Measurements from ENCODE around the gene FAM163B. TPM values are rescaled to one million over a fixed set of nuclear protein-coding genes. Genes with fewer than 3 reads are reported as not detected.

FAM163B gene
- polyA plus RNA-seq, 1 of the 3 experiments (the other 2 are of a cell fraction): 0.05 TPM

DNA sequence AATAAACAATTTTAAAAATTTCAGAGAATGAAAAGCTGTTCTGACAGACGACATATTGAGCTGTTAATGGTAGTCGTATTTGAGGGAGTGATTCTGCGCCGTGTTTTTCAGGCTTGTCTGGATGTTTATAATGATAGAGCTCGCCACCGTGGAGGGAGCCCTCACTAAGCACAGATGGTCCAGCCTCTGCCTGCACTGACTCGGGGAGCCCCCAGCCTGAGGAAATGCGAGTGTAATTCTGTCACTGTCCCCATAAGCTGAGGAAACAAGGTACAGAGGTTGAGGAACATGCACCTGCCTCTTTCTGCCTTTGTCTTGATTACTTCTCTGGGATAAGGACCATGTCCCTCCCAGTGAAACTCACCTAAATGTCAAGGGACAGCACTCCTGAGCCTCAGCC is 19.6 kb upstream of the FAM163B start:
- Histone ChIP-seq H3K9me2 (no peaks in the 10 kb centered on the region), H3K36me3 (replicated peaks in 1 of 2; ENCODE audit: control insufficient read depth in 1 of 2, insufficient read depth in 2 of 2, low read length in 1 of 2) (no peaks in the 10 kb centered on the region), H3K4me2 (no peak overlapping the region), H3K79me2 (ENCODE audit: insufficient read depth) (no peaks in the 10 kb centered on the region), H3K4me3 (ENCODE audit: low read depth in 2 of 2, low read length in 1 of 2) (no peak overlapping the region), H3F3A (replicated peaks; ENCODE audit: insufficient read depth) (no peaks in the 10 kb centered on the region), H2AFZ (ENCODE audit: low read depth) (no peak overlapping the region), H3K27ac (ENCODE audit: low read depth in 2 of 2, low read length in 1 of 2) (peak overlapping the region in 1 of 2 experiments; percentile 100; a peak in 2 of 4 replicates), H3K4me1 (ENCODE audit: control insufficient read depth in 1 of 2, insufficient read depth in 2 of 2, low read depth in 1 of 2, low read length in 1 of 2) (peaks cover 0 to 66% of the 10 kb centered on the region in 2 experiments; a peak in 2 of 4 replicates), H3K9ac (no peak overlapping the region), H3K9me3 (no peaks in the 10 kb centered on the region), H3K27me3 (ENCODE audit: insufficient read depth) (no peaks in the 10 kb centered on the region), H4K20me1 (ENCODE audit: insufficient read depth) (no peaks in the 10 kb centered on the region)
- DNase-seq: no peak
- CTCF ChIA-PET: interaction anchor here (0.6 to 2.2 kb wide), 7 partner anchors 20 to 114 kb away, joined by 3 to 7 read pairs (median 3); partner anchors contain the start of gene FAM163B
- POLR2A ChIA-PET: interaction anchor here (1.9 kb wide), 1 partner anchor 8 kb away, joined by 45 read pairs; the partner anchor contains the start of gene DBH
- 59% methylated on average over 8 of the region's 8 CpGs for WGBS (ENCODE audit: low lambda C conversion rate)
- TF ChIP-seq SIN3A (IDR thresholded peaks at IDR 0.05; ENCODE audit: borderline replicate concordance, low read depth, low read length) (no peak), GABPA (IDR thresholded peaks at IDR 0.05; ENCODE audit: low read depth) (no peak), YY1 (IDR thresholded peaks at IDR 0.05; ENCODE audit: low read depth) (no peak), GATA2 (CRISPR knock-in tag; IDR thresholded peaks at IDR 0.05) (no peak), NRF1 (IDR thresholded peaks at IDR 0.05; ENCODE audit: low read depth, low read length) (no peak), FOSL2 (IDR thresholded peaks at IDR 0.05; ENCODE audit: borderline replicate concordance, low read depth) (no peak), EZH2phosphoT487 (IDR thresholded peaks at IDR 0.05; ENCODE audit: borderline replicate concordance, low read depth) (no peak), EP300 (IDR thresholded peaks at IDR 0.05; ENCODE audit: borderline replicate concordance in 1 of 2, low read depth in 1 of 2, low read length in 1 of 2) (no peak)
- TF ChIP-seq, protein P1, sequence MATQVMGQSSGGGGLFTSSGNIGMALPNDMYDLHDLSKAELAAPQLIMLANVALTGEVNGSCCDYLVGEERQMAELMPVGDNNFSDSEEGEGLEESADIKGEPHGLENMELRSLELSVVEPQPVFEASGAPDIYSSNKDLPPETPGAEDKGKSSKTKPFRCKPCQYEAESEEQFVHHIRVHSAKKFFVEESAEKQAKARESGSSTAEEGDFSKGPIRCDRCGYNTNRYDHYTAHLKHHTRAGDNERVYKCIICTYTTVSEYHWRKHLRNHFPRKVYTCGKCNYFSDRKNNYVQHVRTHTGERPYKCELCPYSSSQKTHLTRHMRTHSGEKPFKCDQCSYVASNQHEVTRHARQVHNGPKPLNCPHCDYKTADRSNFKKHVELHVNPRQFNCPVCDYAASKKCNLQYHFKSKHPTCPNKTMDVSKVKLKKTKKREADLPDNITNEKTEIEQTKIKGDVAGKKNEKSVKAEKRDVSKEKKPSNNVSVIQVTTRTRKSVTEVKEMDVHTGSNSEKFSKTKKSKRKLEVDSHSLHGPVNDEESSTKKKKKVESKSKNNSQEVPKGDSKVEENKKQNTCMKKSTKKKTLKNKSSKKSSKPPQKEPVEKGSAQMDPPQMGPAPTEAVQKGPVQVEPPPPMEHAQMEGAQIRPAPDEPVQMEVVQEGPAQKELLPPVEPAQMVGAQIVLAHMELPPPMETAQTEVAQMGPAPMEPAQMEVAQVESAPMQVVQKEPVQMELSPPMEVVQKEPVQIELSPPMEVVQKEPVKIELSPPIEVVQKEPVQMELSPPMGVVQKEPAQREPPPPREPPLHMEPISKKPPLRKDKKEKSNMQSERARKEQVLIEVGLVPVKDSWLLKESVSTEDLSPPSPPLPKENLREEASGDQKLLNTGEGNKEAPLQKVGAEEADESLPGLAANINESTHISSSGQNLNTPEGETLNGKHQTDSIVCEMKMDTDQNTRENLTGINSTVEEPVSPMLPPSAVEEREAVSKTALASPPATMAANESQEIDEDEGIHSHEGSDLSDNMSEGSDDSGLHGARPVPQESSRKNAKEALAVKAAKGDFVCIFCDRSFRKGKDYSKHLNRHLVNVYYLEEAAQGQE (IDR thresholded peaks at IDR 0.05; ENCODE audit: low read depth, low read length): no peak

DNA sequence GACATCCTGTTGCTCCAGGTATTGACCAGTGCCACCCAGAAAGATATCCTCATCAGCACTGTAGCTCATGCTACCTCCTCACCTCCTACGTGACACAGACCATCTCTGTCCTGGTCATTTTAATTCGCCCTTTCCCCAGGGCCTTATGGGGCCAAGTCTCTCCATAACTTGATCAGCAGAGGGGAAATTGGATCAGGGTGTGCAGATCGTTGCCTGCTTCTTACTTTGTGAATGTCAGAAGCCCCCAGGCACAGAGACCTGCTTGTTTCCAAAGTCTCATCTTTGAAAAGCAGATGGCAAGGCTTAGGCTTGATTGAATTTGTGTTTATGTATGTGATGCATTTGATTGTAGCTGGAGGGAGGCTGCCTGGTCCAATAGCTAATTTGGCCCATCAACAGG is 18.2 kb upstream of the FAM163B start:
- peak overlapping the region in 1 of 2 experiments; percentile 100; a peak in 2 of 4 replicates for H3K27ac ChIP-seq (ENCODE audit: low read depth in 2 of 2, low read length in 1 of 2)
- peaks cover 0 to 56% of the 10 kb centered on the region in 2 experiments; a peak in 1 of 4 replicates for H3K4me1 ChIP-seq (ENCODE audit: control insufficient read depth in 1 of 2, insufficient read depth in 2 of 2, low read depth in 1 of 2, low read length in 1 of 2)
- no peaks in the 10 kb centered on the region for H3K79me2 ChIP-seq (ENCODE audit: insufficient read depth)
- ChIA-PET POLR2A (interaction anchor here (0.6 to 1.9 kb wide), 9 partner anchors 9 to 93 kb away, joined by 3 to 45 read pairs (median 5); partner anchors contain the start of genes ADAMTSL2, DBH and FAM163B), CTCF (interaction anchor here (0.9 to 1.4 kb wide), 5 partner anchors 18 to 116 kb away, joined by 3 read pairs; partner anchors contain the start of gene FAM163B)
- H3K4me2 ChIP-seq: no peak overlapping the region
- DNase-seq: peak; percentile 78
- no peaks in the 10 kb centered on the region for H3K36me3 ChIP-seq (replicated peaks in 1 of 2; ENCODE audit: control insufficient read depth in 1 of 2, insufficient read depth in 2 of 2, low read length in 1 of 2)
- H3F3A ChIP-seq (replicated peaks; ENCODE audit: insufficient read depth): no peaks in the 10 kb centered on the region
- 0% methylated on average over 3 of the region's 3 CpGs for WGBS (ENCODE audit: low lambda C conversion rate)
- H3K27me3 ChIP-seq (ENCODE audit: insufficient read depth): peaks cover 4% of the 10 kb centered on the region; the same call in 1 of the 2 replicates
- no peaks in the 10 kb centered on the region for H3K9me2 ChIP-seq
- no peaks in the 10 kb centered on the region for H4K20me1 ChIP-seq (ENCODE audit: insufficient read depth)
- H2AFZ ChIP-seq (ENCODE audit: low read depth): no peak overlapping the region
- H3K4me3 ChIP-seq (ENCODE audit: low read depth in 2 of 2, low read length in 1 of 2): no peak overlapping the region
- no peaks in the 10 kb centered on the region for H3K9me3 ChIP-seq
- no peak overlapping the region for H3K9ac ChIP-seq
- TF ChIP-seq, protein P2, sequence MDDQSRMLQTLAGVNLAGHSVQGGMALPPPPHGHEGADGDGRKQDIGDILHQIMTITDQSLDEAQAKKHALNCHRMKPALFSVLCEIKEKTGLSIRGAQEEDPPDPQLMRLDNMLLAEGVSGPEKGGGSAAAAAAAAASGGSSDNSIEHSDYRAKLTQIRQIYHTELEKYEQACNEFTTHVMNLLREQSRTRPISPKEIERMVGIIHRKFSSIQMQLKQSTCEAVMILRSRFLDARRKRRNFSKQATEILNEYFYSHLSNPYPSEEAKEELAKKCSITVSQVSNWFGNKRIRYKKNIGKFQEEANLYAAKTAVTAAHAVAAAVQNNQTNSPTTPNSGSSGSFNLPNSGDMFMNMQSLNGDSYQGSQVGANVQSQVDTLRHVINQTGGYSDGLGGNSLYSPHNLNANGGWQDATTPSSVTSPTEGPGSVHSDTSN (IDR thresholded peaks at IDR 0.05): no peak
- TF ChIP-seq, protein P3, sequence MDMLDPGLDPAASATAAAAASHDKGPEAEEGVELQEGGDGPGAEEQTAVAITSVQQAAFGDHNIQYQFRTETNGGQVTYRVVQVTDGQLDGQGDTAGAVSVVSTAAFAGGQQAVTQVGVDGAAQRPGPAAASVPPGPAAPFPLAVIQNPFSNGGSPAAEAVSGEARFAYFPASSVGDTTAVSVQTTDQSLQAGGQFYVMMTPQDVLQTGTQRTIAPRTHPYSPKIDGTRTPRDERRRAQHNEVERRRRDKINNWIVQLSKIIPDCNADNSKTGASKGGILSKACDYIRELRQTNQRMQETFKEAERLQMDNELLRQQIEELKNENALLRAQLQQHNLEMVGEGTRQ (IDR thresholded peaks at IDR 0.05; ENCODE audit: borderline replicate concordance, low read depth, low read length): no peak
- TF ChIP-seq MEF2A (IDR thresholded peaks at IDR 0.05; ENCODE audit: borderline replicate concordance, low read depth) (no peak), JUND (IDR thresholded peaks at IDR 0.05) (no peak), FOSL2 (IDR thresholded peaks at IDR 0.05; ENCODE audit: borderline replicate concordance, low read depth) (no peak), FOXM1 (IDR thresholded peaks at IDR 0.05; ENCODE audit: low read depth) (no peak), FOXJ3 (CRISPR knock-in tag; IDR thresholded peaks at IDR 0.05) (peak; percentile 97), CHD2 (IDR thresholded peaks at IDR 0.05; ENCODE audit: low read length, partially characterized antibody) (peak; percentile 53)
- TF ChIP-seq, protein P4, sequence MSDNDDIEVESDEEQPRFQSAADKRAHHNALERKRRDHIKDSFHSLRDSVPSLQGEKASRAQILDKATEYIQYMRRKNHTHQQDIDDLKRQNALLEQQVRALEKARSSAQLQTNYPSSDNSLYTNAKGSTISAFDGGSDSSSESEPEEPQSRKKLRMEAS (IDR thresholded peaks at IDR 0.05; ENCODE audit: low read depth): no peak
- TF ChIP-seq, protein P5, sequence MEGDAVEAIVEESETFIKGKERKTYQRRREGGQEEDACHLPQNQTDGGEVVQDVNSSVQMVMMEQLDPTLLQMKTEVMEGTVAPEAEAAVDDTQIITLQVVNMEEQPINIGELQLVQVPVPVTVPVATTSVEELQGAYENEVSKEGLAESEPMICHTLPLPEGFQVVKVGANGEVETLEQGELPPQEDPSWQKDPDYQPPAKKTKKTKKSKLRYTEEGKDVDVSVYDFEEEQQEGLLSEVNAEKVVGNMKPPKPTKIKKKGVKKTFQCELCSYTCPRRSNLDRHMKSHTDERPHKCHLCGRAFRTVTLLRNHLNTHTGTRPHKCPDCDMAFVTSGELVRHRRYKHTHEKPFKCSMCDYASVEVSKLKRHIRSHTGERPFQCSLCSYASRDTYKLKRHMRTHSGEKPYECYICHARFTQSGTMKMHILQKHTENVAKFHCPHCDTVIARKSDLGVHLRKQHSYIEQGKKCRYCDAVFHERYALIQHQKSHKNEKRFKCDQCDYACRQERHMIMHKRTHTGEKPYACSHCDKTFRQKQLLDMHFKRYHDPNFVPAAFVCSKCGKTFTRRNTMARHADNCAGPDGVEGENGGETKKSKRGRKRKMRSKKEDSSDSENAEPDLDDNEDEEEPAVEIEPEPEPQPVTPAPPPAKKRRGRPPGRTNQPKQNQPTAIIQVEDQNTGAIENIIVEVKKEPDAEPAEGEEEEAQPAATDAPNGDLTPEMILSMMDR (IDR thresholded peaks at IDR 0.05): no peak
- TF ChIP-seq, protein P6, sequence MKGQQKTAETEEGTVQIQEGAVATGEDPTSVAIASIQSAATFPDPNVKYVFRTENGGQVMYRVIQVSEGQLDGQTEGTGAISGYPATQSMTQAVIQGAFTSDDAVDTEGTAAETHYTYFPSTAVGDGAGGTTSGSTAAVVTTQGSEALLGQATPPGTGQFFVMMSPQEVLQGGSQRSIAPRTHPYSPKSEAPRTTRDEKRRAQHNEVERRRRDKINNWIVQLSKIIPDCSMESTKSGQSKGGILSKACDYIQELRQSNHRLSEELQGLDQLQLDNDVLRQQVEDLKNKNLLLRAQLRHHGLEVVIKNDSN (IDR thresholded peaks at IDR 0.05; ENCODE audit: borderline replicate concordance, low read depth): no peak

Measured in SK-N-SH (cell line).